ENCODE data around the gene TRMT44.

The TRMT44 gene

GRCh38 chr4:8507624-8508023 lies 67.0 kb downstream of the TRMT44 start:
- TF ChIP-seq TSHZ2 (CRISPR knock-in tag; IDR thresholded peaks at IDR 0.05): no peak
- TF ChIP-seq ISL1 (CRISPR knock-in tag; IDR thresholded peaks at IDR 0.05): no peak
- no peak for TF ChIP-seq ZFP3 (CRISPR knock-in tag; IDR thresholded peaks at IDR 0.05)
- no peak for TF ChIP-seq ZNF565 (CRISPR knock-in tag; conservative IDR thresholded peaks at IDR 0.05; ENCODE audit: low read depth)
- TF ChIP-seq OSR1 (CRISPR knock-in tag; IDR thresholded peaks at IDR 0.05): no peak
- TF ChIP-seq ZFP30 (CRISPR knock-in tag; IDR thresholded peaks at IDR 0.05): no peak
- no peak for TF ChIP-seq SNAI2 (CRISPR knock-in tag; IDR thresholded peaks at IDR 0.05)
- no peak for TF ChIP-seq ZC3H10 (CRISPR knock-in tag; IDR thresholded peaks at IDR 0.05)
- ATAC-seq: no peak

GRCh38 chr4:8508266-8508665 lies 67.7 kb downstream of the TRMT44 start:
- no peak for TF ChIP-seq TSHZ2 (CRISPR knock-in tag; IDR thresholded peaks at IDR 0.05)
- TF ChIP-seq ZC3H10 (CRISPR knock-in tag; IDR thresholded peaks at IDR 0.05): no peak
- TF ChIP-seq SNAI2 (CRISPR knock-in tag; IDR thresholded peaks at IDR 0.05): no peak
- no peak for TF ChIP-seq ZFP3 (CRISPR knock-in tag; IDR thresholded peaks at IDR 0.05)
- no peak for TF ChIP-seq ZNF565 (CRISPR knock-in tag; conservative IDR thresholded peaks at IDR 0.05; ENCODE audit: low read depth)
- TF ChIP-seq RARB (CRISPR knock-in tag; IDR thresholded peaks at IDR 0.05): no peak
- no peak for TF ChIP-seq BACH2 (CRISPR knock-in tag; IDR thresholded peaks at IDR 0.05; ENCODE audit: borderline replicate concordance)
- no peak for TF ChIP-seq TOX (CRISPR knock-in tag; IDR thresholded peaks at IDR 0.05; ENCODE audit: borderline replicate concordance)
- no peak for TF ChIP-seq TCF4 (CRISPR knock-in tag; IDR thresholded peaks at IDR 0.05; ENCODE audit: borderline replicate concordance)
- TF ChIP-seq CSDC2 (CRISPR knock-in tag; IDR thresholded peaks at IDR 0.05): no peak
- no peak for TF ChIP-seq ISL1 (CRISPR knock-in tag; IDR thresholded peaks at IDR 0.05)
- no peak for TF ChIP-seq ARNTL (CRISPR knock-in tag; IDR thresholded peaks at IDR 0.05; ENCODE audit: borderline replicate concordance, low read depth)
- no peak for ATAC-seq

- ATAC-seq: no peak
- TF ChIP-seq ESRRG (CRISPR knock-in tag; IDR thresholded peaks at IDR 0.05): no peak
- no peak for TF ChIP-seq SNAI2 (CRISPR knock-in tag; IDR thresholded peaks at IDR 0.05)
- TF ChIP-seq POU6F1 (CRISPR knock-in tag; IDR thresholded peaks at IDR 0.05; ENCODE audit: borderline replicate concordance, low read depth): no peak
These were observed 68.2 kb downstream of the TRMT44 start for GRCh38 chr4:8508740-8509139.

- TF ChIP-seq ISL1 (CRISPR knock-in tag; IDR thresholded peaks at IDR 0.05) (no peak), CSDC2 (CRISPR knock-in tag; IDR thresholded peaks at IDR 0.05) (no peak), ZFP3 (CRISPR knock-in tag; IDR thresholded peaks at IDR 0.05) (no peak), GLIS3 (CRISPR knock-in tag; IDR thresholded peaks at IDR 0.05) (no peak), TCF4 (CRISPR knock-in tag; IDR thresholded peaks at IDR 0.05; ENCODE audit: borderline replicate concordance) (no peak), ZNF565 (CRISPR knock-in tag; conservative IDR thresholded peaks at IDR 0.05; ENCODE audit: low read depth) (no peak), ZNF70 (CRISPR knock-in tag; IDR thresholded peaks at IDR 0.05) (no peak), ZNF8 (CRISPR knock-in tag; IDR thresholded peaks at IDR 0.05) (no peak), CREB5 (CRISPR knock-in tag; IDR thresholded peaks at IDR 0.05; ENCODE audit: low read depth) (no peak), ESRRG (CRISPR knock-in tag; IDR thresholded peaks at IDR 0.05) (no peak), PPARA (CRISPR knock-in tag; IDR thresholded peaks at IDR 0.05; ENCODE audit: borderline replicate concordance) (no peak), TSHZ2 (CRISPR knock-in tag; IDR thresholded peaks at IDR 0.05) (no peak), TOX (CRISPR knock-in tag; IDR thresholded peaks at IDR 0.05; ENCODE audit: borderline replicate concordance) (no peak), CSRNP3 (CRISPR knock-in tag; IDR thresholded peaks at IDR 0.05) (no peak), ZC3H10 (CRISPR knock-in tag; IDR thresholded peaks at IDR 0.05) (no peak)
- ATAC-seq: no peak
These were observed 68.9 kb downstream of the TRMT44 start for GRCh38 chr4:8509311-8509950.
